ENCODE results near the gene TRAF3.
"Not testable (repeated sequence)": the region's sequence is repeated elsewhere in the genome, so short reads cannot be mapped to it uniquely, and the experiment has no call there.

The TRAF3 gene

GRCh38 chr14:102752239-102752847 is 24.9 kb upstream of the TRAF3 start:
- DNase-seq, result no peak

DNA sequence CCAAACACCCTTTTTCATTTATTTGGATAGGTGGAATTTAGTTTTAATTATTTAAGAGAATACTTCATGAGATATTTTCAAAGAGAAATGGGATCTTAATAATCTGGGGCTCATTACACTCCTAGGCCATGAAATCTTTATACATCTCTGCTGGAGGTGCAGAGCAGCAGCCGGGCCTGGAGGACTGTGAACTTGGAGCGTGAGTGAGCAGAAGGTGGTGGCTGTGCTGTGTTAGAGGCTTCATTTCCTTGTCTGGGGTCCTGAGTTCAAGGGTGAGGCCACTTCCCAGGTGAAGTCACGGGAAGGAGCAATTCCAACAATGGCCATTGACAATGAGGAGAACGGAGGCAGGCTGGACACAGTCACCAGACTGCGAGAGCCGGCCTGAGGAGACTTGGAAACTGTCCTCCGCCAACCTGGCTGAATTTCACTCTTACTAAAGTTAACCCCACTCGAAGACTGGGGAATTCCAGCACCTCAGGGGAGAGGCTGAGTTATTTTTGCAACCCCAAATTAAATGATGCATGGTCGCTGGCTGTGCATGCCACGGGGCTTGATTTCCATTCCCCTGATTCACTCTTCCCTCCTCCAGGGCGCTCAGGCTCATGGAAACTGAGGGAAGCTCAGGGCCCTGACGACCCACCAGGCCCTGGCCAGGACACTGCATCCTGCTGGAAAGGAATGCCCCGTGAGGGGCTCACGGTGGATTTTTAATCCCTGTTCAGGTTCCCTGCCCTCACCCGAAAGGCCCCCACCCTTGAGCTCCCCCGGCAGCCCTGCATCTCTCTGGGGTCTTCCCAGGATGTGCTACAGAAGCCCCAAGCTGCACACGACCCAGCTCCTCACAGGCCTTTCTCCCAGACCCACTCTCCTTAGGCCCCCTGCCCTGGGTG is 22.6 kb upstream of the TRAF3 start:
- DNase-seq, result no peak

- no peak for DNase-seq
Observed at GRCh38 chr14:102757646-102758045, 19.6 kb upstream of the TRAF3 start.

GRCh38 chr14:102758087-102758486 is 19.2 kb upstream of the TRAF3 start:
- no peak for DNase-seq

GRCh38 chr14:102759456-102760187 is 17.6 kb upstream of the TRAF3 start:
- no peak for DNase-seq

DNA sequence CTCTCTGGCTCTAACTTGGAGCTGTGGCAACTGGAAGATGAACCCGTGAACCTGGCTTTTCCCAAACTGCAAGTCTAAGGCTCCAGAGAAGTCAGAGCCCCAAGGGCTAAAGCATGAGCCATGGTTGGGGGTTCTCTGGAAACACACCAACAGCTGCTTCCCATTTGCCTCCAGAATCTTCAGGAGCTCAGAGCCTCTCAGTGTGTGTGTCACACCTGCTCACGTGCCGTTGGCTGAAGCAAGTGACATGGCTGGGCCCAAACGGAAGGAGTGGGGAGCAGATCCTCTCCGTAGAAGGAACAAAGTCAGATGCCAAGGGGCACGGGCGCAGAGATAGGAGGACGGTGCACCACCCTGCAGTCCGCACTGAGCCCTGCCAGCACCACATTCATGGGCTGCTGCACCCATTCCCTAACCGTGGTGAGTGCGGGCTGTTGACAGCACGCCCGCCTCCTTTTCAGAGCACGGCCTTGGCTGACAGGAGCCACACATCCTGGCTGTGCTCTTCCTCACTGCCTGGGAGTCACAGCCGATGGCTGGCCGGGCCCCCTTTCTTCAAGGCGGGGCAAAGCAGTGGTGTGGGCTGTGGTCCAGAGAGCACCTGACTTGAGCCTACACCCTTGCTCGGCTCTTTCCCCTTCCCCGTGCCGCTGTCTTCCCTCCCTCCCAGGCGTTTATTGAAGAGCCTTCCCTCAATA is 16.6 kb upstream of the TRAF3 start:
- no peak for DNase-seq

- DNase-seq, result no peak
Observed at GRCh38 chr14:102761206-102761605, 16.0 kb upstream of the TRAF3 start.

- no peak for DNase-seq
Observed at GRCh38 chr14:102764220-102764671, 13.0 kb upstream of the TRAF3 start.

DNA sequence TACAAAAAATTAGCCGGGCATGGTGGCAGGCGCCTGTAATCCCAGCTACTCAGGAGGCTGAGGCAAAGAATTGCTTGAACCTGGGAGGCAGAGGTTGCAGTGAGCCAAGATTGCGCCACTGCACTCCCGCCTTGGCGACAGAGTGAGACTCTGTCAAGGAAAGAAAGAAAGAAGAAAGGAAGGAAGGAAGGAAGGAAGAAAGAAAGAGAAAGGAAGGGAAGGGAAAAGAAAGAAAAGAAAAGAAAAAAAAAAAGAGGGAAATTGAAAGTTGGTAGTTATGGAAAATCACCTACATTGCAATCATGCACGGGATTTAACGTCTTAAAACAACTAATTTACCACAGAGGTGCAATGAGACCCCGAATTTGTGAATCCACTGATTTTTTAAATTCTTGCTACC is 11.5 kb upstream of the TRAF3 start:
- DNase-seq, result not testable (repeated sequence)

GRCh38 chr14:102768223-102769048 is 8.8 kb upstream of the TRAF3 start:
- no peak for DNase-seq

GRCh38 chr14:102769049-102769327 is 8.3 kb upstream of the TRAF3 start:
- no peak for DNase-seq

- no peak for DNase-seq
Observed at GRCh38 chr14:102770147-102771123, 6.8 kb upstream of the TRAF3 start.

DNA sequence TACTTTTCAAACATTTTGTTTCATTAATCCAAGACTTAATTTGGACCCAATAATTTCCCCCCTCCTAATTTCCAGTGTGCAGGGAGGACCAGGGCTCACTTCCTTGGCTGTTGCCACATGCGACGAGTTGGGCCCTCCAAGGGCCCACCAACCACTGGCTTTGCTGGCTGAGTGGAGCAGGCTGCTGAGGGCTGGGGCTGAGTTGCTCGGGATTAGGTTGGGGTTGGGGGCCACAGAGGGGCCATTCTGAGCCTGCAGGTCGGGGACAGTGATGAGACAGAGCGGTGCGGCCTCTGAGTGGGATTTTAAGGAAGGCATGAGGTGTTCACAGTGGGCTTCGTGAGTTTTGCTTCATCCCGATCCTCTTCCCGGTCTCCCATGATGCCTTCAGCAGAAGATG is 6.1 kb upstream of the TRAF3 start:
- DNase-seq, result no peak

DNA sequence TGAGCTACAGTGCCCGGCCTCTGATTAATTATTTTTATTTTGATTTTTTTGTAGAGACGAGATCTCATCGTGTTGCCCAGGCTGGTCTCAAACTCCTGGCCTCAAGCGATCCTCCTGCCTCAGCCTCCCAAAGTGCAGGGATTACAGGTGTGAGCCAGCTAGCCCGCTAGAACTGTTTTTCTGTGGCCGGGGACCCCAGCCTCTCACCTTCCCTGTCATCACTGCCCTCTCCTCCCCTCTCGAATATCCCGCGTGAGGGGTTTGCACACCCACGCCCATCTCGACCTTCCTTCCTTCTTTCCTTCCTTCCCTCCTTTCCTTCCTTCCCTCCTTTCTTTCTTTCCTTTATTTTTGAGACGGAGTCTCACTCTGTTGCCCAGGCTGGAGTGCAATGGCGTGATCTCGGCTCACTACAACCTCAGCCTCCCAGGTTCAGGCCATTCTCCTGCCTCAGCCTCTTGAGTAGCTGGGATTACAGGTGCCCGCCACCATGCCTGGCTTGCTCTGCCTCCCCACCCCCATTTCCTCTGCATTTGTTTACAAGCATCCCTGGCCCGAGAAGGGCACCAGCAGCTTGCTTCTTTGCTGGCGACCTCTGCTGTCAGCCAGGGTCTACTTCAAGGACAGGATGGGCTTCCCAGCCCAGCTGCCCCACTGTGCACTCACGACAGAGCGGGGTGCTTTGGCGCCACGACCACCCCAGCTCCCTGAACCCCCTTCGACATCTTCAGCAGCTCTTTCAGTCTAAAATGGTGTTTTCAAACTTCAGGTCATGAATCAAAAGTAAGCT is 4.3 kb upstream of the TRAF3 start:
- no peak for DNase-seq

- peak; percentile 61 for DNase-seq
Observed at GRCh38 chr14:102774391-102775153, 2.7 kb upstream of the TRAF3 start.

GRCh38 chr14:102775855-102776760 is 1.1 kb upstream of the TRAF3 start:
- DNase-seq, result peak; percentile 31

DNA sequence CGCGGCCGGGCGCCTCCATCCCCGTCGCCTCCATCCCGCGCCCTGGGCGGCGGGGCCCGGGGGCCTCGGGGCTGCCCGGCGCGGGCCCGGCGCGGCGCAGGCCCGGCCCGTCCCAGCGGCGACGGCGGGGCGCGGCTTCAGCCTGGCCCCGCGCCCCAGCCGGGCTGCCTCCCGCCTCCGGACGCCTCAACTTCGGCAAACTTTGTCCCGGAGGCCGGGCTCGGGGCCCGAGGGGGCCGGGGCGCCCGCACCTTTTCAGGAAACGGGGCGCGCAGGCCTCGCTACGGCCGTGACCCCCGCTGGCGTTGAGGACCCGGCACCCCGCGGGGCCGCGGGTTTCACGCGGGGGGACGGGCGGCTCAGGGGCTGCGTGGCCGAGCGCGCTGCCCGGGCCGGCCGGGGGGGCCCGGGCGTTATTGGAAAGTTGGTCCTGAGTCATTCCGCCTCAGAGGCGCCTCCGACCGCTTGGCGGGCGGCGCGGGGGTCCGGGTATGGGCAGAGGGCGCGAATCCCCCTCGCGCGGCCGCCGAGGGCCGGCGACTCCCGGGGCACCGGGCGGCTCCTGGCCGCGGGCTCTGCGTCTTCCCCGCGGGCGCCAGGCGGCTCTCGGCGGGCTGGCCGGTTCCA is 575 bp downstream of the TRAF3 start:
- DNase-seq, result no peak

Measured in kidney glomerular epithelial cell (primary cell).